IMR-90 (cell line): ENCODE measurements around the gene MT1A. TPM values are rescaled to one million over a fixed set of nuclear protein-coding genes. Genes with fewer than 3 reads are reported as not detected.

Experiments used
- ATAC-seq: fragments of 200-7000 bp; cut with Tn5 transposase; 2 replicates; pipeline ENCODE4 v1.9.1; 2020; ENCODE audit warnings: low read depth, mild to moderate bottlenecking, moderate library complexity
- BruUV-seq: library from RNA; stranded (reverse); fragments of 400-500 nt; replicated peaks from 2 replicates; lab custom pipeline; 2021; lab: Mats Ljungman, UMichigan
- CTCF ChIA-PET: fragments of 300-600 bp; formaldehyde crosslinking; extraction: SDS; loops from one replicate; lab custom pipeline; 2021; ENCODE audit warnings: antibody characterized with exemption; lab: Yijun Ruan, JAX
- POLR2A ChIA-PET: fragments of 300-600 bp; sonication (Branson Sonifier 250); formaldehyde crosslinking; loops from one replicate; lab custom pipeline; 2022; ENCODE audit warnings: antibody characterized with exemption; ENCODE audit not compliant: unreplicated experiment; lab: Charles Lee
- DNase-seq: peaks from one replicate; pipeline ENCODE4 v3.0.0; 2013
- H2AFZ ChIP-seq: replicated peaks from 2 replicates; pipeline ENCODE3; 2013; ENCODE audit warnings: low read length, mild to moderate bottlenecking; ENCODE audit not compliant: poor library complexity
- H2AK5ac ChIP-seq: 2 replicates; pipeline ENCODE4 v1.6.1; 2013; ENCODE audit warnings: low read depth, low read length, inconsistent platforms
- H2AK9ac ChIP-seq: replicated peaks from 2 replicates; pipeline ENCODE3; 2013; ENCODE audit warnings: mild to moderate bottlenecking, low read depth, low read length, moderate library complexity; ENCODE audit not compliant: poor library complexity
- H2BK120ac ChIP-seq: 2 replicates; pipeline ENCODE4 v1.6.1; 2013; ENCODE audit warnings: low read depth, low read length, inconsistent platforms
- H2BK15ac ChIP-seq: 3 replicates; pipeline ENCODE4 v1.6.1; 2013; ENCODE audit warnings: low read depth, low read length, inconsistent platforms
- H2BK20ac ChIP-seq: 2 replicates; pipeline ENCODE4 v1.6.1; 2013; ENCODE audit warnings: low read depth, mild to moderate bottlenecking, inconsistent platforms, low read length, moderate library complexity
- H2BK5ac ChIP-seq: 2 replicates; pipeline ENCODE4 v1.6.1; 2013; ENCODE audit warnings: mild to moderate bottlenecking, low read depth, low read length, inconsistent platforms; ENCODE audit not compliant: poor library complexity, severe bottlenecking
- H3K14ac ChIP-seq: replicated peaks from 2 replicates; pipeline ENCODE4 v1.6.1; 2013; ENCODE audit warnings: low read depth, low read length, inconsistent platforms
- H3K18ac ChIP-seq: 2 replicates; pipeline ENCODE4 v1.6.1; 2013; ENCODE audit warnings: low read depth, low read length, control low read depth
- H3K23ac ChIP-seq: 2 replicates; pipeline ENCODE4 v1.6.1; 2013; ENCODE audit warnings: low read depth, low read length, inconsistent platforms
- H3K27ac ChIP-seq: 2 replicates; pipeline ENCODE4 v1.5.1; 2013; ENCODE audit warnings: mild to moderate bottlenecking, control low read depth, low read length; ENCODE audit not compliant: insufficient read depth
- H3K27me3 ChIP-seq: 2 replicates; pipeline ENCODE4 v1.6.1; 2013; ENCODE audit warnings: low read length; ENCODE audit not compliant: control insufficient read depth, insufficient read depth
- H3K36me3 ChIP-seq: 2 replicates; pipeline ENCODE4 v1.6.1; 2013; ENCODE audit warnings: low read length, mixed read lengths; ENCODE audit not compliant: control insufficient read depth, insufficient read depth
- H3K4ac ChIP-seq: 2 replicates; pipeline ENCODE4 v1.6.1; 2013; ENCODE audit warnings: low read depth, low read length, inconsistent platforms
- H3K4me1 ChIP-seq: 2 replicates; pipeline ENCODE4 v1.6.1; 2013; ENCODE audit warnings: low read length, mixed read lengths; ENCODE audit not compliant: control insufficient read depth, insufficient read depth
- H3K4me2 ChIP-seq: 2 replicates; pipeline ENCODE4 v1.6.1; 2013; ENCODE audit warnings: low read depth, mild to moderate bottlenecking, control low read depth, low read length, moderate library complexity
- H3K4me3 ChIP-seq: 2 replicates; pipeline ENCODE4 v1.5.1; 2013; ENCODE audit warnings: low read depth, mild to moderate bottlenecking, control low read depth, low read length, moderate library complexity; ENCODE audit not compliant: insufficient read depth
- H3K56ac ChIP-seq: 2 replicates; pipeline ENCODE4 v1.6.1; 2013; ENCODE audit warnings: low read length, inconsistent platforms; ENCODE audit not compliant: insufficient read depth; ENCODE audit errors: extremely low read depth
- H3K79me1 ChIP-seq, 2 experiments: 2 replicates each; pipeline ENCODE4 v1.6.1; 2013; ENCODE audit warnings: low read length in 2 of 2, inconsistent platforms in 1 of 2, low read depth in 1 of 2
- H3K9ac ChIP-seq: 2 replicates; pipeline ENCODE4 v1.6.1; 2013; ENCODE audit warnings: low read depth, low read length, control low read depth
- H3K9me1 ChIP-seq: 2 replicates; pipeline ENCODE4 v1.6.1; 2013; ENCODE audit warnings: low read length, inconsistent platforms; ENCODE audit not compliant: insufficient read depth
- H3K9me3 ChIP-seq: 2 replicates; pipeline ENCODE4 v1.6.1; 2013; ENCODE audit warnings: low read length; ENCODE audit not compliant: control insufficient read depth, insufficient read depth
- H4K20me1 ChIP-seq: 2 replicates; pipeline ENCODE4 v1.6.1; 2013; ENCODE audit warnings: low read length, inconsistent platforms; ENCODE audit not compliant: insufficient read depth
- H4K5ac ChIP-seq: 2 replicates; pipeline ENCODE4 v1.6.1; 2013; ENCODE audit warnings: mild to moderate bottlenecking, low read depth, low read length, control low read depth
- H4K8ac ChIP-seq, 2 experiments: 2 replicates each; pipeline ENCODE4 v1.6.1; 2013; ENCODE audit warnings: low read depth in 2 of 2, low read length in 2 of 2, control low read depth in 1 of 2, inconsistent platforms in 1 of 2
- H4K91ac ChIP-seq: 2 replicates; pipeline ENCODE4 v1.6.1; 2013; ENCODE audit warnings: low read depth, low read length, inconsistent platforms; ENCODE audit not compliant: insufficient read depth
- ELK1 ChIP-seq: fragments of 150-350 bp; IDR thresholded peaks from 2 replicates; pipeline ENCODE4 v1.6.1; 2016; ENCODE audit warnings: low read depth, mild to moderate bottlenecking, low read length, moderate library complexity, borderline replicate concordance
- POLR2A ChIP-seq: IDR thresholded peaks from 2 replicates; pipeline ENCODE4 v1.6.1; 2012; ENCODE audit warnings: mild to moderate bottlenecking, low read depth, low read length
- SMC3 ChIP-seq: fragments of 150-350 bp; IDR thresholded peaks from 2 replicates; pipeline ENCODE4 v1.6.1; 2016; ENCODE audit warnings: low read depth, mild to moderate bottlenecking, antibody characterized with exemption, low read length, moderate library complexity
- WGBS, 2 experiments: methylation state at CpG; one replicate each; pipeline versions ENCODE4 v1.1.5 to v1.1.7; 2013; ENCODE audit warnings: missing lambda C conversion rate in 2 of 2; ENCODE audit not compliant: insufficient read length in 1 of 2; ENCODE audit errors: extremely low coverage in 2 of 2; 5-methylcytosine and 5-hydroxymethylcytosine counted together
- dilution Hi-C: fragments of 300-500 bp; cut with HindIII; formaldehyde crosslinking; loops from one replicate; pipeline ENCODE4 v1.14.3; 2018; ENCODE audit warnings: low sequenced_read_pairs; ENCODE audit not compliant: unreplicated experiment
- in situ Hi-C: fragments of 300-500 bp; cut with MboI; formaldehyde crosslinking; loops from 3 replicates; pipeline ENCODE4 v1.14.3; 2019; ENCODE audit warnings: low sequenced_read_pairs, inconsistent platforms, mixed read lengths
- intact Hi-C: fragments of 100-400 bp; cut with micrococcal nuclease; formaldehyde crosslinking; loops from 2 replicates; pipeline ENCODE4 v1.10.0; 2022
- polyA plus RNA-seq, 3 experiments: library from polyadenylated mRNA; depleted of rRNA; stranded (reverse); fragments of >200 nt; gene quantifications; 2 replicates each; pipeline ENCODE4 v1.2.3, GENCODE V29; 2012; ENCODE audit warnings: low replicate concordance in 1 of 3
- total RNA-seq: library from RNA; depleted of rRNA; stranded (reverse); fragments of >200 nt; gene quantifications from 2 replicates; pipeline ENCODE4 v1.2.3, GENCODE V29; 2012

Gene MT1A
- total and polyA plus RNA-seq, 2 of the 4 experiments (the other 2 are of a cell fraction) = 1.6 TPM; not detected in 1

GRCh38 chr16:56632848-56633365, 5.6 kb upstream of the MT1A start:
- Histone ChIP-seq H2BK120ac (no peak overlapping the region), H4K91ac (no peak overlapping the region), H3K18ac (no peak overlapping the region), H2BK15ac (no peak overlapping the region), H2BK5ac (no peak overlapping the region), H3K4ac (no peak overlapping the region), H4K5ac (no peak overlapping the region), H3K79me1 (no peaks in the 10 kb centered on the region), H2AK5ac (no peak overlapping the region), H3K4me1 (no peaks in the 10 kb centered on the region; the same call in 1 of the 2 replicates), H4K8ac (no peak overlapping the region), H3K4me3 (no peak overlapping the region), H3K27me3 (peaks cover 65% of the 10 kb centered on the region), H3K23ac (no peak overlapping the region), H3K56ac (no peak overlapping the region), H3K36me3 (no peaks in the 10 kb centered on the region), H3K4me2 (no peak overlapping the region), H3K9ac (no peak overlapping the region), H3K27ac (no peak overlapping the region), H4K20me1 (no peaks in the 10 kb centered on the region), H2AFZ (no peak overlapping the region), H3K14ac (no peak overlapping the region), H3K9me3 (peaks cover 2% of the 10 kb centered on the region; the same call in 1 of the 2 replicates), H2AK9ac (no peak overlapping the region), H3K9me1 (no peaks in the 10 kb centered on the region), H2BK20ac (no peak overlapping the region)
- DNase-seq (no peak), ATAC-seq (no peak)
- TF ChIP-seq POLR2A (no peak), ELK1 (no peak), SMC3 (no peak)
- ChIA-PET POLR2A (no interaction called here), CTCF (no interaction called here)
- in situ Hi-C loops = no loop called here
- no CpG with 5 or more reads among the region's 6 CpGs for WGBS, 2 experiments
- BruUV-seq = no TSS peak
- dilution Hi-C loops = no loop called here
- intact Hi-C loops = no loop called here
